ENCODE measurements around the gene STON2. TPM values are rescaled to one million over a fixed set of nuclear protein-coding genes. Genes with fewer than 3 reads are reported as not detected.
"Not testable (repeated sequence)": the region's sequence is repeated elsewhere in the genome, so short reads cannot be mapped to it uniquely, and the experiment has no call there.

STON2 gene
- total RNA-seq, 1 donor from 2014 or later, result 60.4 TPM

GRCh38 chr14:81382517-81383225, 17.5 kb downstream of the STON2 start:
- no peak overlapping the region for H3K4me3 Mint-ChIP-seq
- DNase-seq (ENCODE audit: low spot score in 2 of 2, unreplicated experiment in 2 of 2), result no peak
- H3K36me3 Mint-ChIP-seq, result peaks cover 4% of the 10 kb centered on the region
- H3K27me3 Mint-ChIP-seq (ENCODE audit: low read depth), result no peaks in the 10 kb centered on the region
- H3K27ac Mint-ChIP-seq, result peak overlapping the region; percentile 45
- peaks cover 17% of the 10 kb centered on the region for H3K9me3 Mint-ChIP-seq
- peaks cover 12% of the 10 kb centered on the region for H3K4me1 Mint-ChIP-seq
- no peak for TF ChIP-seq CTCF (IDR thresholded peaks at IDR 0.05; ENCODE audit: unreplicated experiment)

GRCh38 chr14:81380009-81380408, 20.1 kb downstream of the STON2 start:
- not testable (repeated sequence) for H3K4me3 Mint-ChIP-seq; DNase-seq (ENCODE audit: low spot score in 2 of 2, unreplicated experiment in 2 of 2); H3K27ac Mint-ChIP-seq; H3K27me3 Mint-ChIP-seq (ENCODE audit: low read depth); H3K36me3 Mint-ChIP-seq
- peaks cover 11% of the 10 kb centered on the region for H3K4me1 Mint-ChIP-seq
- H3K9me3 Mint-ChIP-seq, result peaks cover 21% of the 10 kb centered on the region

- Mint-ChIP-seq H3K27ac (no peak overlapping the region), H3K27me3 (ENCODE audit: low read depth) (no peaks in the 10 kb centered on the region), H3K4me3 (no peak overlapping the region), H3K9me3 (no peaks in the 10 kb centered on the region), H3K4me1 (peaks cover 9% of the 10 kb centered on the region), H3K36me3 (no peaks in the 10 kb centered on the region)
- TF ChIP-seq CTCF (IDR thresholded peaks at IDR 0.05; ENCODE audit: unreplicated experiment), result no peak
- DNase-seq (ENCODE audit: low spot score in 2 of 2, unreplicated experiment in 2 of 2), result no peak
Measured at GRCh38 chr14:81371802-81372201, 28.3 kb downstream of the STON2 start.

GRCh38 chr14:81367563-81367962, 32.6 kb downstream of the STON2 start:
- no peak for DNase-seq (ENCODE audit: low spot score in 2 of 2, unreplicated experiment in 2 of 2)
- Mint-ChIP-seq H3K4me3 (no peak overlapping the region), H3K27ac (peak overlapping the region; percentile 61), H3K4me1 (peaks cover 25% of the 10 kb centered on the region), H3K27me3 (ENCODE audit: low read depth) (no peaks in the 10 kb centered on the region), H3K36me3 (no peaks in the 10 kb centered on the region), H3K9me3 (no peaks in the 10 kb centered on the region)
- no peak for TF ChIP-seq CTCF (IDR thresholded peaks at IDR 0.05; ENCODE audit: unreplicated experiment)

GRCh38 chr14:81366884-81367283, 33.2 kb downstream of the STON2 start:
- DNase-seq (ENCODE audit: low spot score in 2 of 2, unreplicated experiment in 2 of 2), result no peak
- Mint-ChIP-seq H3K36me3 (no peaks in the 10 kb centered on the region), H3K9me3 (no peaks in the 10 kb centered on the region), H3K27me3 (ENCODE audit: low read depth) (no peaks in the 10 kb centered on the region), H3K4me3 (no peak overlapping the region), H3K27ac (no peak overlapping the region), H3K4me1 (peaks cover 23% of the 10 kb centered on the region)
- TF ChIP-seq CTCF (IDR thresholded peaks at IDR 0.05; ENCODE audit: unreplicated experiment), result no peak

GRCh38 chr14:81366214-81366613, 33.9 kb downstream of the STON2 start:
- no peak overlapping the region for H3K4me3 Mint-ChIP-seq
- no peak for TF ChIP-seq CTCF (IDR thresholded peaks at IDR 0.05; ENCODE audit: unreplicated experiment)
- no peaks in the 10 kb centered on the region for H3K27me3 Mint-ChIP-seq (ENCODE audit: low read depth)
- peaks cover 19% of the 10 kb centered on the region for H3K4me1 Mint-ChIP-seq
- peaks cover 3% of the 10 kb centered on the region for H3K9me3 Mint-ChIP-seq
- H3K36me3 Mint-ChIP-seq, result no peaks in the 10 kb centered on the region
- H3K27ac Mint-ChIP-seq, result no peak overlapping the region
- no peak for DNase-seq (ENCODE audit: low spot score in 2 of 2, unreplicated experiment in 2 of 2)
